Measurements from ENCODE around the gene MKKS. TPM values are rescaled to one million over a fixed set of nuclear protein-coding genes. Genes with fewer than 3 reads are reported as not detected.

The MKKS gene
- total RNA-seq, 2 donors from 2014 or later: 14.6 to 19.0 TPM

GRCh38 chr20:10376270-10377075 lies 57.5 kb downstream of the MKKS start:
- no peaks in the 10 kb centered on the region for H3K36me3 ChIP-seq
- TF ChIP-seq POLR2A (IDR thresholded peaks at IDR 0.05): no peak
- TF ChIP-seq, protein P1, sequence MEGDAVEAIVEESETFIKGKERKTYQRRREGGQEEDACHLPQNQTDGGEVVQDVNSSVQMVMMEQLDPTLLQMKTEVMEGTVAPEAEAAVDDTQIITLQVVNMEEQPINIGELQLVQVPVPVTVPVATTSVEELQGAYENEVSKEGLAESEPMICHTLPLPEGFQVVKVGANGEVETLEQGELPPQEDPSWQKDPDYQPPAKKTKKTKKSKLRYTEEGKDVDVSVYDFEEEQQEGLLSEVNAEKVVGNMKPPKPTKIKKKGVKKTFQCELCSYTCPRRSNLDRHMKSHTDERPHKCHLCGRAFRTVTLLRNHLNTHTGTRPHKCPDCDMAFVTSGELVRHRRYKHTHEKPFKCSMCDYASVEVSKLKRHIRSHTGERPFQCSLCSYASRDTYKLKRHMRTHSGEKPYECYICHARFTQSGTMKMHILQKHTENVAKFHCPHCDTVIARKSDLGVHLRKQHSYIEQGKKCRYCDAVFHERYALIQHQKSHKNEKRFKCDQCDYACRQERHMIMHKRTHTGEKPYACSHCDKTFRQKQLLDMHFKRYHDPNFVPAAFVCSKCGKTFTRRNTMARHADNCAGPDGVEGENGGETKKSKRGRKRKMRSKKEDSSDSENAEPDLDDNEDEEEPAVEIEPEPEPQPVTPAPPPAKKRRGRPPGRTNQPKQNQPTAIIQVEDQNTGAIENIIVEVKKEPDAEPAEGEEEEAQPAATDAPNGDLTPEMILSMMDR (IDR thresholded peaks at IDR 0.05): no peak
- no peak for TF ChIP-seq POLR2AphosphoS5 (IDR thresholded peaks at IDR 0.05)
- no peaks in the 10 kb centered on the region for H3K27me3 ChIP-seq (replicated peaks; ENCODE audit: insufficient read depth)
- no peaks in the 10 kb centered on the region for H3K4me1 ChIP-seq (replicated peaks)
- no peak overlapping the region for H3K4me3 ChIP-seq
- intact Hi-C loops (cut with DNase I): no loop called here
- 94% methylated on average over 6 of the region's 6 CpGs for WGBS
- no peak overlapping the region for H3K27ac ChIP-seq
- DNase-seq (ENCODE audit: low spot score): no peak
- no peaks in the 10 kb centered on the region for H3K9me3 ChIP-seq

- no peak for DNase-seq (ENCODE audit: low spot score)
- Histone ChIP-seq H3K4me1 (replicated peaks) (no peaks in the 10 kb centered on the region), H3K27me3 (replicated peaks; ENCODE audit: insufficient read depth) (no peaks in the 10 kb centered on the region), H3K9me3 (no peaks in the 10 kb centered on the region), H3K27ac (no peak overlapping the region), H3K36me3 (no peaks in the 10 kb centered on the region), H3K4me3 (no peak overlapping the region)
- TF ChIP-seq POLR2A (IDR thresholded peaks at IDR 0.05): no peak
- TF ChIP-seq POLR2AphosphoS5 (IDR thresholded peaks at IDR 0.05): no peak
- TF ChIP-seq, protein P1 (IDR thresholded peaks at IDR 0.05): no peak
- 27% methylated on average over 2 of the region's 2 CpGs for WGBS
- intact Hi-C loops (cut with DNase I): no loop called here
Measured at GRCh38 chr20:10375191-10375590, 58.8 kb downstream of the MKKS start.

DNA sequence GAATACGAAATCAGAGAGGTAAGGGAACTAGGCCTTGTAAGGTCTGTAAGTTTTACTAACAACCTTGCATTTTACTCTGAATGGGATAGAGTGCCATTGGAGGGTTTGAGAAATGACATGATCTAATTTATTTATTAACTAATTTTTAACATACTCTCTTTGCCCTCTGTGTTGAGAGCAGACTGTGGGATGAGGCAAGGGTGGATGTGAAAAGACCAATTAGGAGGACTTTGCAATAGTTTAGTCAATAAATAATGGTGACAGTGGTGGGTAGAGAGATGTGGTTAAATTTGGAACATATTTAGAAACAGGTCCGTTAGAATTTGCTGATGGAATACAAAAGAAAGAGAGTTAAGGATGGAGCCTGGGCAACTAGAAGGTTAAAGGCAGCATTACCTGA lies 60.0 kb downstream of the MKKS start:
- 80% methylated on average over 2 of the region's 2 CpGs for WGBS
- Histone ChIP-seq H3K9me3 (no peaks in the 10 kb centered on the region), H3K27me3 (replicated peaks; ENCODE audit: insufficient read depth) (no peaks in the 10 kb centered on the region), H3K4me3 (no peak overlapping the region), H3K4me1 (replicated peaks) (no peaks in the 10 kb centered on the region), H3K36me3 (no peaks in the 10 kb centered on the region), H3K27ac (no peak overlapping the region)
- DNase-seq (ENCODE audit: low spot score): no peak
- TF ChIP-seq, protein P1 (IDR thresholded peaks at IDR 0.05): no peak
- TF ChIP-seq POLR2AphosphoS5 (IDR thresholded peaks at IDR 0.05) (no peak), POLR2A (IDR thresholded peaks at IDR 0.05) (no peak)
- intact Hi-C loops (cut with DNase I): no loop called here

DNA sequence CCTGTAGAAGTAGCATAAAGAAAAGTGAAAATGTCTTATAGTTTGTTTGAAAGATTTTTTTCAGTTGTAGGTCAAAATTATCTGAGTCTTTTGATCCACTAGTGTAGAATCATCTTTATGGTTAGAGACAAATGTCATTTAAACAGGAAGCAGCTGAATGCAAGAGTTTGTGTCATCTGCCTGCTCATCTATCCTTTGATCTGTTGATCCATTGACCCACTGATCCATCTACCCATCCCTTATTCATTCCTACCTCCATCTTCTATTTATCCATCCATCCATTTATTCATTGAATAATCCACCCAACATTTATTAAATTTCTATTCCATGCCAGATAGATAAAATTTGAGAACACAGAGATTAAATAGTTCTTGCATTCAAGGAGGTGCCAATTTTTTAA lies 62.6 kb downstream of the MKKS start:
- H3K36me3 ChIP-seq: no peaks in the 10 kb centered on the region
- no peaks in the 10 kb centered on the region for H3K27me3 ChIP-seq (replicated peaks; ENCODE audit: insufficient read depth)
- H3K9me3 ChIP-seq: no peaks in the 10 kb centered on the region
- H3K27ac ChIP-seq: no peak overlapping the region
- DNase-seq (ENCODE audit: low spot score): no peak
- no peaks in the 10 kb centered on the region for H3K4me1 ChIP-seq (replicated peaks)
- TF ChIP-seq POLR2AphosphoS5 (IDR thresholded peaks at IDR 0.05) (no peak), POLR2A (IDR thresholded peaks at IDR 0.05) (no peak)
- TF ChIP-seq, protein P1 (IDR thresholded peaks at IDR 0.05): no peak
- no peak overlapping the region for H3K4me3 ChIP-seq
- intact Hi-C loops (cut with DNase I): no loop called here

Data from prostate gland (tissue), 2 donors.